ENCODE results near the gene LIMK2. TPM values are rescaled to one million over a fixed set of nuclear protein-coding genes. Genes with fewer than 3 reads are reported as not detected.
A peak's percentile ranks its signal among the peaks of the same experiment; 100 is the strongest.
"Not testable (repeated sequence)": the region's sequence is repeated elsewhere in the genome, so short reads cannot be mapped to it uniquely, and the experiment has no call there.

The LIMK2 gene
- total RNA-seq, 2 donors from 2014 or later = 24.6 to 26.8 TPM

DNA sequence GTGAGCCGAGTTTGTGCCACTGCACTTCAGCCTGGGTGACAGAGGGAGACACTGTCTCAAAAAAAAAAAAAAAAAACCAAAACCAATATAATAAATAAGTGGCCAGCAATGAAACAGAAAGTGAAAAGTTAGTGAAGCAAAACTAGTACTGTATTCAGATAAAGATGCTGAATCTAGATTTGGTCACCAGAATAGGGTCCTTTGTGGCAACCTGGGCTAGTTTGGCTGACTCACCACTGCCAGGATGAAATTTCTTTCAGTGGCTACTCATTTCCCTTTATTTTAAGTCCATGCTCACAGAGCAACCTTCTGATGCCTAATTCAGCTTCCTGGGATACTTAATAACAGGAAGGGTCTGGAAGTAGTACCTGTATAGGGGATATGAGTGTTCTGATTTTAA lies 26.0 kb downstream of the LIMK2 start:
- intact Hi-C loops (cut with DNase I) = no loop called here
- no peak for DNase-seq (ENCODE audit: low spot score)

DNA sequence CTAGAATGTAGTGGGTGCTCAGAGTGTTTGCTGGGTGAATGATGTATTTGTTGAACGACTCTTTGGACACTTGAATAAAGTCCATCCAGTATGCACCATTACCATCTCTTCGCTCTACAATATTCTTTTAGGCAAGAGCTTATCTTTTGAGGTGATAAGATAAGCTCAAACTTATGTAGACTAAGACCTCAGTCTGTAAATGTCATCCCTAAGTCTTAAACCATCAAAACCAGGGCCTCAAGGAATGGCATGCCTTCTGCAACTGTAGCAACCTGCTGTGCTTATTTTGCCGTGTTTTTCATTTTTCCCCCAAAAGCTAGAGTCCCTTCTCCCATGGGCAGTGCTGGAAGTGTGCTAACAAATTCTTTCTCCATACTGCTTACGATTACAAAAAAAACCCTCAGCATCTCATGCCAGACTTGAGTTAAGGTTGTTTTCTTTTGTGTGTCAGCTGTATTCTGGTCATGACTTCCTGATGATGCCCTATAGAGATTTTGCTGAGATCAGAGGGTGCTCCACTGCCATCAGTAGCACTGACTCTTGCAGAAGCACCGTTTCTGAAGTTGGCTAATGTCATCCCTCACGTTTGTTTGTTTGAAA lies 27.8 kb downstream of the LIMK2 start:
- intact Hi-C loops (cut with DNase I) = no loop called here
- no peak for DNase-seq (ENCODE audit: low spot score)

DNA sequence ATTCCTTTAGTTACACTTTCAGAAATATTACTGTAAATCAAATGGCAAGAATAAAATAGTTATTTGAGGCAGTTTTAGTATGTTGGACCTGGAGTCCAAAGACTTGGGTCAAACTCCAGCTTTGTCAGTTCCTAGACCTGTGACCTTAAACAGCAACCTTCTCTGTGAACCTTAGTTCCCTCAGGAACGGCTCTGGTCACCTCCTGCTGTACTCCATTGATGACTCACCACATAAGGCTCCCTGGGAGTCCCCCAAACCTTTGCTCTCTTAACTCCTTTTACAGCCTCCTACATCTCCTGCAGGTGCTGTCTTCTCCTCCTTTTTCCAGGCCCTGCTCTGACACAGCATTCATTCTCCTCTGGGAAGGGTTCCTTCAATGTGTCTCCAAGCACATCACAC lies 29.1 kb downstream of the LIMK2 start:
- intact Hi-C loops (cut with DNase I) = no loop called here

DNA sequence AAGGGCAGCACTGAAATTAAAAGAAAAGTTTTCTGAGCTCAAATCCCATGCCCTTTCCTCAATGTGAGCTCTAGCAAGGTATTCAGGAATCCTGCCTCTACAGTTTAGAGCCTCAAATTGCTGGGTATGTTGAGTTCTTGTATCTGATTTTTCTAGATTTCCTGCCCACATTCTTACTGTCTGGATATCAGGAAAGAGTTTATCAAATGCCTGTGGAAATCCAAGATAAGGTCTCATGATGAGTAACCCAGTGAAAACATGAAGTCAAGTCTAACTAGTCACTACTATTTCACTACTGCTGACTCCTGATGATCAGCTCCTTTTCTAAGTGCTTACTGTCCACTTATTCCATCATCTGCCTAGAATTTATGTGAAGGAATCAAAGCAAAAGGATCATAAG lies 29.8 kb downstream of the LIMK2 start:
- no peak for DNase-seq (ENCODE audit: low spot score)
- intact Hi-C loops (cut with DNase I) = no loop called here

More for the DNA sequence above, 29.1 kb downstream of the LIMK2 start:
- no peak for DNase-seq (ENCODE audit: low spot score)

DNA sequence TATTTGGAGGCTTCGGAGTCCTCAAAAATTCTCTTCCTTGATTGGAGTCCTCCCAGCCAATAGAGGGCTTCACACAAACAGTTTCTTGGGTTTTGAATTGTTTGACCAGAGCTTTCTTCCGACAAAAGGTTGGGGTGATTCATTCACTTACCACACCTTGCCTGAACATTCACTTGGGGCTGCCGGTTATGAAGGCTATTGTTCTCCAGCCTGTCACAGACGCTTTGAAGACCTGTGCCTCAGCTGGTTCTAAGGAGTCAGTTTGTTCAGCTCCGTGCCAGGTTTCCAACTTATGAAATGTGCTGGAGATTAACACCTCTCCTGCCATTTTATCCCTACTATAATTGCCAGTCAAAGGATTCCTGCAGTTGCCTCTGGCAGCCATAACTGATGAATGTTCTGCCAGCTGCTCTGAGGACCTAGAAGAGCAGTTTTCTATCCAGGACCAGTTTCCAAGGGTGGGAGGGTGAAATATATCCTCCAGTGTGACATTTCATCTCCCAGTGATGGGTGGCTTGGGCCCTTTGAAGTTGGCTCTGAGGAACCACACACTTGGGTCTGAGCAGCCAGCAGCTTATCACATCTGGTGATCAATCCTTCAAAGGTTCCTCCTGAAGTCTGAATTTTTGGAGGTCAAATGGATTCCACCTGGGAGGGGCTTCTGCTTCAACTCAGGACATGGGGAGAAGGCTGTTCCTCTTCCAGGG lies 31.4 kb downstream of the LIMK2 start:
- DNase-seq (ENCODE audit: low spot score) = no peak
- intact Hi-C loops (cut with DNase I) = no loop called here

DNA sequence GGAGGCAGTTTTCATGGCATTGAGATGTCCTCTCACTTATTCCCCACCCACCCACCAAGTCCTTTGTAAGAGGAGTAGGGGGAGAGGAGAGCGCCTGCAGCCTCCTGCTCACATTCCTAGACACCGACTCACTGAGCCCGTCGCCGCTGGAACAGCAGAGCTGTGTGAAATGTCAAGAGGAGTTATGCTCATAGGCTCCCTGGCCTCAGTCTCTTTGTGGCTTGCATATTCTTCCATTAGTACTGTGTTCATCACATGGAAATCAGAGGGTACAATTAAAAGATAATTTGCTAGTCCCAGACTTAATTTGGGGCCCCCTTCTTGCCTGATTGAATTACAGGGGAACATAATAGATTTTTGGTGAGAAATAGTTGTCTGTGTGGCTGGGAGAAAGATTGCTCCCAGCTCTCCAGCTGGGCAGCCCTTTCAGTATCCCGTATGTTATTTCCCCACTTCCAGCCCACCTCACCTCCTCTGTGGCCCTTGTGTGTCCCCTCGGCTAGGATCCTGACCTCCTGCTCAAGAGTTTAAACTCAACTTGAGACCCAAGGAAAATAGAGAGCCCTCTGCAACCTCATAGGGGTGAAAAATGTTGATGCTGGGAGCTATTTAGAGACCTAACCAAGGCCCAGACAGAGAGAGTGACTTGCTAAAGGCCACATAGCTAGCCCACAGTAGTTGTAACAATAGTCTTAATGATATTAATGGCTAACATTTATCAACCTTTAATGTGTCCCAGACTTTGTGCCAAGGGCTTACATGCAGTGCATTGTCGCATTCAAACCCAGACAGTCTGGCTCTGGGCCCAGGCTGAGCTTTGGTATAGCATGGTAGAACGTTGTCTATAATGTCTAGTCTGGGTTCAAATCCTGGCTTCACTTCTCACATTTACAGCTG lies 32.2 kb downstream of the LIMK2 start:
- intact Hi-C loops (cut with DNase I) = no loop called here
- DNase-seq (ENCODE audit: low spot score) = peak; percentile 86

DNA sequence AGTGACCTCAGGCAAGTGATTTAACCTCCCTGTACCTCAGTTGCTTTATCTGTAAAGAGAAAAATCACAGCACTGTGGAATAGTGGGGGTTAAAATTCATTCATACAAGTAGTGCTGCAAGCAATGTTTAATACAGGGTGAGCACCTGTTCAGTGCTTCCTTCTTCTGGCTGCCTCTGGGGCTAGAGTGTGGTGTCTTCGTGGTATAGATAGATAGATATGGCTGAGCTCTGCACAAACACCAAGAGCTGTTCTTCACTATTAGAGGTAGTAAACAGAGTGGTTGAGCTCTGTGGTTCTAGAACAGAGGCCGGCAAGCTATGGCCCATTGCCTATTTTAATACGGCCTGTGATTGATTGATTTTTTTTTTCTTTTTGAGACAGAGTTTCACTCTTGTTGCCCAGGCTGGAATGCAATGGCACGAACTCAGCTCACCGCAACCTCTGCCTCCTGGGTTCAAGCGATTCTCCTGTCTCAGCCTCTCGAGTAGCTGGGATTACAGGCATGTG lies 32.9 kb downstream of the LIMK2 start:
- intact Hi-C loops (cut with DNase I) = no loop called here
- no peak for DNase-seq (ENCODE audit: low spot score)

DNA sequence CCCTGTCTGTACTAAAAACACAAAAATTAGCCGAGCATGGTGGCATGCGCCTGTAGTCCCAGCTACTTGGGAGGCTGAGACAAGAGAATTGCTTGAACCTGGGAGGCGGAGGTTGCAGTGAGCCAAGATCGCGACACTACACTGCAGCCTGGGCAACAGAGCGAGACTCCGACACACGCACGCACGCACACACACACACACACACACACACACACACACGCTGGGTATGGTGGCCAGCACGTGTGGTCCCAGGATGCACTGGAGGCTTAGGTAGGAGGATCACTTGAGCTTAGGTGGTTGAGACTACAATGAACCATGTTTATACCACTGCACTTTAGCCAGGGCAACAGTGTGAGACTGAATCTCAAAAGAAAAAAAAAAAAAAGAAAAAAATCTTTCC lies 33.9 kb downstream of the LIMK2 start:
- intact Hi-C loops (cut with DNase I); DNase-seq (ENCODE audit: low spot score): not testable (repeated sequence)

DNA sequence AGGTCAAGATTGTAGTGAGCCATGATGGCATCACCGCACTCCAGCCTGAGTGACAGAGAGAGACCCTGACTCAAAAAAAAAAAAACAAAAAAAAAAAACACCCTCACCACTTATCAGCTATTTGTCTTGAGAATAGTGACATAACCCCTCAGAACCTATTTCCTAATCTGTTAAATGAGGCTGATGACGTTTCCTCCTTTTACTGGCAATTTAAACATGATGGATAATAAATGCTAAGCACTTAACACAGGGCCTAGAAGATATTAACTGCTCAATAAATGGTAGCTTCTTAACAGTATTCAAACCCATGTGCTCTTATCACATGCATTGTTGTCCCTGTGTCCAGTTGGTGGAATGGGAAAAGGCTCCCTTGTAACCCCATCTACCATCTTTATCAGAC lies 34.6 kb downstream of the LIMK2 start:
- no peak for DNase-seq (ENCODE audit: low spot score)
- intact Hi-C loops (cut with DNase I) = no loop called here

DNA sequence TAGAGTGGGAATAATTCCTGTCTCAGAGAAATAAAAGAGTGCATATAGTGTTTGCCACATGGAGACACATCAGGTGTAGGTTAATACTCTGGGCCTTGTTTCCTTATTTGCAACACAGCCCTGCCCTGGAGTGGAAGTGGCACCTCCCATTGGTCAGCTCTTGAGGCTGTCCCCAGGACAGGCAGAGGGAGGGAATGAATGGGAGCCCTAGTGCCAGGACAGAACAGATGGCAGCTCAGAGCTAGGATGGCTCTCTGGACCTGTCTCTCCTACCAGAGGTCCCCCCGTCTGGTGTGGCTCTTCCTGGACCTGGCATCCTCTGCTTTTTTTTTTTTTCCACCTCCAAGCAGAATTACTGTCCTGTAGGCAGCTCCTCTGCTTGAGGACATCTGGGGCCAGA lies 35.6 kb downstream of the LIMK2 start:
- DNase-seq (ENCODE audit: low spot score) = no peak

DNA sequence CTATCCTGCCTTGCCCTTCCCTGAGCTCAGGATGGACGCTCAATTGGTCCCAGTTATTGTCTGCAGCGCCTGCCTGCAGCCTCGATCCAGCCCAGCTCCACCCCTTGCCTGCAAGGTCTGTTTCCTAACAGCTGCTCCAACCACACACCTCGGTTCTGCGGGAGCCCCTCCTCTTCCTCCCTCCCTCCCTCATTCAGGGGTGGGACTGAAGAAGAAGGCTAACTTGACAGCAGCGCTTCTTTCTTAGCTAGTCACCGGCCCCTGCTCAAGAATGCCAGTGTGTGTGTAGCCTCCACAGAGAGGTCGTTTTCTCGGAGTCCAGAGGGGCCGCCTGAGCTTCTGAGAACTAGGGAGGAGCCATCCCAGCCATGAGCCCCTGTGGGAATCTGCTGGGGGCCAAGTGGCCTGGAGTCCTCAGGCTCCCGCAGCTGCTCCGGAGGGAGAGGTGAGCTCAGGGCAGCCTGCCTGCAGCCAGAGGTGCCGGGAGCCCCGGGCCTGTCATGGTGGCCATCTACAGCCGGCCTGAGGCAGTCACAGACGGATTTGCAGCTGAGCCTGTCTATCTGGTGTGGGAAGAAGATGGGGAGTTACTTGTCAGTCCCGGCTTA lies 36.1 kb downstream of the LIMK2 start:
- peak; percentile 89 for DNase-seq (ENCODE audit: low spot score)
- intact Hi-C loops (cut with DNase I) = no loop called here

More for the DNA sequence above, 35.6 kb downstream of the LIMK2 start:
- intact Hi-C loops (cut with DNase I) = no loop called here

DNA sequence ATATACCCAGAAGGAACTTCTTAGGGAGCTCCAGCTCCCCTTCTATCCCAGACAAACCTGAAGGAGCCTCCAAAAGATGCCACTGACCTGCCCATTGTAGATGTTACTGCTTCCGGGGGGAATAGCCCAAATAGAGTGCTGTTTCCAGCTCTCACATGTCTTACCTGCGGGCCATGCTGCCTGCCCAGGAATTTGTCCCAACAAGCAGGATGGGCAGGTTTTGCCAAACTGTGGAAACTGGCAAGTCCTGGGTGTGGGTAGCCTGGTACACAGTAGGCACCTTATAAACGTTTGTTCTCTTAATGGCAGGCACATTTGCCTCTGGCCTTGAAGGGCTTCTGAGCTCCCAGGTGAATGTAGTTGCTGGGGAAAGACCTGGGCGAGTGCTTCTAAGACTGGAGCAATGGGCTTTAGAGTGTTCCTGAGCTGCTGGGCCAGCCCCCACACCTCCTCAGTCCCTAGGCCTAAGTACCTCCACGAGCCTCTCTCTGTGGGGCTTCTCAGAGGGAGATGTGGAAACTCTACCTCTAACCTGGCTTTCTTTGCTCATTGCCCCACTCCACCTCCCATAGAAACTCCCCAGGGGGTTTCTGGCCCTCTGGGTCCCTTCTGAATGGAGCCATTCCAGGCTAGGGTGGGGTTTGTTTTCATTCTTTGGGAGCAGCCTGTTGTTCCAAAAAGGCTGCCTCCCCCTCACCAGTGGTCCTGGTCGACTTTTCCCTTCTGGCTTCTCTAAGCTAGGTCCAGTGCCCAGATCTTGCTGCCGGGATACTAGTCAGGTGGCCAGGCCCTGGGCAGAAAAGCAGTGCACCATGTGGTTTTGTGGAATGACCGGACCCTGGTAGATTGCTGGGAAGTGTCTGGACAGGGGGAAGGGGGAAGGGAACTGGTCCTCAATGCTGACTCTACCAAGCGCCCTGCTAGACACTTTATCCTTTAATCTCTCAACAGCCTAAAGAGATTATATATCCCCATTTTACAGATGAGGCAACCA lies 37.2 kb downstream of the LIMK2 start:
- intact Hi-C loops (cut with DNase I) = no loop called here
- no peak for DNase-seq (ENCODE audit: low spot score)

DNA sequence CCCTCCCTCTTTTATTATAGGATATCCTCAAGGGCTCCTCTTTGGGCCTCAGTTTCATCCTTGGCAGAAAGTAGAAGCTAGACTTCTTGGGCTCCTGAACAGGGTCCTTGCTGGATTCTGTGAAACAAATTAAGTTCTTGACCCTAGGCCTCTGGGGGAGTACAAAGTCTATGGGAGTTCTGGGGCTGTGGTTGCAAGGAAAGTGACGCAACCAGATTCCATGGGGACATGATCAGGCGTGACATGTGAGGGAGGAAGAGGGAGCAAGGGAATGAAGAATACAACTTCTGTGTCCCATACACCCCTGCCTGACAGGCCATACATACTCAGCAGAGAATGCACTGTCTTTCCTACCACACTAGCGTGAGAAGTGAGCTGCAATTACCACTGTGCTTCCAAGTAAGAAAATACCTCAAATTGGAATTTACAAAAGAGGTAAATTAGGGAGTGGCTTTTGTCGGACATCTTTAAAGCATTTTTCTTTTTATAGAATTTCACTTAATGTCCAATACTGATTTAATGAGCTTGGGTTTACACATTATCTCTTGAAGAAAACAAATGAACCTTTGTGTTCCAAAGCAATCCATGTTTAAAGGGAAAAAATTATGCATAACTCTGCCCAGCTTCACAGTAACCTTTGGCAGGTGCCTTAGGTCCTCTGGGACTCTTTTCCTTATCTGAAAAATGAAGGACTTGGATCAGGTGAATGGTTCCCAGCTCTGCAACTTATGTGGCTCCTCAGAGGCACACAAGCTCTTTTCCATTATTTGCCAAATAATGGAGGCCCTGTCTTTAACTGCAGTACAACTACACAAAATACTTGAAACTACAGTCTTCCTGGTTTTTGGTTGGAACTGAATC lies 38.9 kb downstream of the LIMK2 start:
- DNase-seq (ENCODE audit: low spot score) = no peak
- intact Hi-C loops (cut with DNase I) = no loop called here

DNA sequence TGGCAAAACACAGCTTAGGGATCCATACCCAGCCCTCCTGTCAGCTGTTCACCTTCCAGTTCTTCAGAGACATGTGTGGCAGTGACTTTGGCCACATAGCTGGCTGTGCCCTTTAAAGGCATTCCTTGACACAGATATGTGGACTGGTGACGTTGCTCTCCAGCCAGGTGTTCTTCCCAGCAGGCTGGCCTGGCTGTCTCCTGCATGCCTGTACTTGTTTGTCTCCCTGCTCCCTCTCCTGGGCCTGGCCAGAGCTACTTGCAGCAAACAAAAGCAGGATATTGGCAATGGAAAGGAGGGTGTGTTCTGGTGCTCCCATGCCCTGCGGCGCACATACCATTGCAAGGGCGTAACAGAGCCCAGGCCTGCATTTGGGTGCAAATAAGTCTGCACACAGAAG lies 41.9 kb downstream of the LIMK2 start:
- intact Hi-C loops (cut with DNase I) = no loop called here
- DNase-seq (ENCODE audit: low spot score) = no peak

DNA sequence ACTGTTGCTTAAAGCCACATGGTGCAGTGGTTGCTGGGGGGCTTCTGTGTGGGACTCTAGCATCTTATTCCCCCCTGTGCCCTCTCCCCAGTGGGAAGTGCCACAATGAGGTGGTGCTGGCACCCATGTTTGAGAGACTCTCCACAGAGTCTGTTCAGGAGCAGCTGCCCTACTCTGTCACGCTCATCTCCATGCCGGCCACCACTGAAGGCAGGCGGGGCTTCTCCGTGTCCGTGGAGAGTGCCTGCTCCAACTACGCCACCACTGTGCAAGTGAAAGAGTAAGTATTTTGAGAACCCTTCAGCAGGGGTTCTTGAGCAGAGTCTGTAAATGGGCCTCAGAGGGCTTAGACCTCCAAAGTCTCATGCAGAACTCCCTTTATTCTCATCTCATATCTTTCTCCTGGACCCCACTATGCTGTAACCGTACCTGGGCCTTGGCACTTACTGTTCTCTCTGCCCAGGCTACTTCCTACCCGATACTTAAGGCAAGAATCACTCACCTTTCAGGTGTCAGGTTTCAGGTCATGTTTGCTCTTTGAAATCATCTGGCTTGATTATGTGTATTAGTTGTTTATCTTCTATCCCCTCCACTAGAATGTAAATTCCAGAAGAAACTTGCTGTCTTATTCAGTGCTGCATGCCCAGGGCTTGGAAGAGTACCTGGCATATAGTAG lies 47.8 kb downstream of the LIMK2 start:
- no peak for DNase-seq (ENCODE audit: low spot score)
- intact Hi-C loops (cut with DNase I) = no loop called here

DNA sequence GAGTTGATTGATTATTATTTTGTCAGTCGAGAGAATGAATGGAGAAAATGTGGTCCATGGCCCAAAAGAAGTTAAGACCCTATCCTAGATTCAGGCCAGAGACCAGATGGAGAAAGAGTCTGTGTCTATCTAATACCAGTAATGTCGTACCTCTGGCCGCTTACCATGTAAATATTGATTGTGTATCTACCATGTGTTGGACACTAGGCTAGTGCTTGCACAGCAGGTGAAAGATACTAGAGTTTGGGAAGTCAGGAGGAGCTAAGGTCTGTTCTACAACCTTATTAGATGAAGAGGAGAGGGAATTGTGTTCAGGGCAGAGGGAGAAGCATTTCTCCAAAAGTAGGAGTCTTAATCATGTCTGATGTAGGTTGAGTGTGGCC lies 48.4 kb downstream of the LIMK2 start:
- DNase-seq (ENCODE audit: low spot score) = no peak
- intact Hi-C loops (cut with DNase I) = no loop called here

Measured in posterior vena cava (tissue), 2 donors.